GM19324 (cell line): ENCODE results near the gene ALDH8A1.

Experiments used
- ATAC-seq: cut with Tn5 transposase; IDR thresholded peaks from one replicate; pipeline ENCODE4 v1.9.1; 2021; ENCODE audit warnings: mild to moderate bottlenecking, moderate library complexity; ENCODE audit not compliant: unreplicated experiment, low FRiP score

The ALDH8A1 gene, protein sequence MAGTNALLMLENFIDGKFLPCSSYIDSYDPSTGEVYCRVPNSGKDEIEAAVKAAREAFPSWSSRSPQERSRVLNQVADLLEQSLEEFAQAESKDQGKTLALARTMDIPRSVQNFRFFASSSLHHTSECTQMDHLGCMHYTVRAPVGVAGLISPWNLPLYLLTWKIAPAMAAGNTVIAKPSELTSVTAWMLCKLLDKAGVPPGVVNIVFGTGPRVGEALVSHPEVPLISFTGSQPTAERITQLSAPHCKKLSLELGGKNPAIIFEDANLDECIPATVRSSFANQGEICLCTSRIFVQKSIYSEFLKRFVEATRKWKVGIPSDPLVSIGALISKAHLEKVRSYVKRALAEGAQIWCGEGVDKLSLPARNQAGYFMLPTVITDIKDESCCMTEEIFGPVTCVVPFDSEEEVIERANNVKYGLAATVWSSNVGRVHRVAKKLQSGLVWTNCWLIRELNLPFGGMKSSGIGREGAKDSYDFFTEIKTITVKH

DNA sequence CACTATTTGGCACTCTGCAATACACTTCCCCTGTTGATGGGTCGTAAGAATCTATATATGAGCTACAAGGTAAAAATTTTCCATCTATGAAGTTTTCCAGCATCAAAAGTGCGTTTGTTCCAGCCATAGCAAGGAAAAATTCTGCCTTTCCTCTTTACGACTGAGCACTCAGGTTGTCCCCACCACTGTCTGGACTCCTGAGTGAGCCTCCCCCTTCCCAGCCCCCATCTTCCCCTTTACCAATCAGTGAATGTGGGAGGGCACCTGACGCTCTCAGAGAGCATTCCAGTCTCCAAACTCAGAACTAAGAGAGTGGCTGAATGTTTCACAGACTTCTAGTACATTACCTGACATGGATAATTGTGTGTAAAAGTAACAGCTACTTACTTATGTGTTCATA lies at the start of gene ALDH8A1:
TSS of gene ALDH8A1 (minus strand) at position 175 of the 400 bp plus-strand sequence. CDS start at position 127, 48 bp downstream.
- no peak for ATAC-seq

DNA sequence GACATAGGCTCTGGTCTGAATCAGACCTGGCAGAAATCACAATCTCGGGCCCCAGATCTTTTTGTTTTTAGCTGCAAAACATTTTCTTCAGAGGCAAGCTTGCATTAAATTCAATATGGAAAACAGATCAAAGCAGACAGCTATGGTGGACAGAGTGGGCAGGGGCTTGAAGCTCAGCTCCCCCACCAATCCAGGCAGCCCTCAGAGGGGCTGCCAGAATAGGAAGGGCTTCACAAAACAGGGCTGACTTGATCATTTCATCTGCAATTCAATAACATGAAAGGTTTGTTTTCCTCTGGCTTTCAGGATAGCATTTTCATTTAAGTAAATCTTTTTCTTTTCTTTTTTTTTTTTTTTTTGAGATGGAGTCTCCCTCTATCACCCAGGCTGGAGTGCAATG lies 49.2 kb upstream of the ALDH8A1 start:
- ATAC-seq, result no peak

DNA sequence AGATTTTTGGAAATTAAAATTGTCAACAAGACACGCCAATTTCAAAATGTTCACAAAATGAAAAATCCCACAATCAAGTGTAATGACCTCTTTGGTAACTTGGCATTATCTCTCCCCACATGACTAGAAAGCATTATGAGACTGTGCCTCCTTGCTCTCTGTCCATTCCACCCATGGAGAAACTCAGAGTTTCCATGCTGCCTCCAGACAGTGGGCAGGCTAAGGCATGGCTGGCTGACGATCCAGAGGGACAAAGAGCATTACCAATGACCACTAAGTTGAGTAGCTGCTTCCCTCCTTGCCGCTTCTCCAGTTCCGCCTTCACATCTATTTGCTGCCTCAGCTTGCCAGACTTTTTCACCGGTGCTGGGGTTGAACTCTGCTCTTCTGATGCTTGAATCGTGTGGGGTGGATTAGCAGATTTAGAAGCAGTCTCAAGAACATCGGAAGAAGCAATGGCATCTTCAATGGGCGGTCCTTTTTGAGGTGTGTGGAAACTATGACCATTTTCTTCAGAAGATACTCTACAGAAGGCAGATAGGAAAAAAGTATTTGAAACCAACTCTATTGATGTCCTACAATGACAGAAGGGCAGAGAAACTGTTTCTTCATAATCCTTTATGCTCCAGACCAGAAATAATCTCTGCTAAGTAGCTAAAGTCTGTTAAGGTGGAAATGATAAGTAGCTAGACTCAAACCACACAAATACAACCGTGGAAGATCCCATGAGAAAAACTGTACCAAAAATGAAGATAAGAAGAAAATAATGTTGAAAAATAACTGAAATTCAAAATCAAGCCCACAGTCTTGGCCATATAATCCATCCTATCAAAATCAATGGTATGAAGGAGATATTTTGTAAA lies 47.5 kb upstream of the ALDH8A1 start:
- ATAC-seq, result no peak

DNA sequence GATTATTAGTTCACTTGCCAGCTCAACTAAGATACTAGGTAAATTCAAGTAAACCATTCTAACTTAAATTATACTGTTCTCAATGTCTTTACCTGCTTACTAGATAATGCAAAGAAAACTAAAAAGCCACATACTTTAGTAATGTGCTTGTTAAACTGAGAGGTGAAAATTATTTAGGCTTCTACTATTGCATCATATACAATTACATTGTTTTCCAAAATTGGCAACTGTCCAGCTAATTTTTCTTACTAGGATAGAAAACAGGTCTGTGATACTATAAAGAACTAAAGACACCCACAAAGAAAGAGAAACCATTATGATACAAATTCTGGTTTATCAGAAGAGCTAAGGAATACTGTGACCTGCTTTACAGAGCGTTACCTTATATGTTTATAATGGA lies 45.6 kb upstream of the ALDH8A1 start:
- no peak for ATAC-seq

DNA sequence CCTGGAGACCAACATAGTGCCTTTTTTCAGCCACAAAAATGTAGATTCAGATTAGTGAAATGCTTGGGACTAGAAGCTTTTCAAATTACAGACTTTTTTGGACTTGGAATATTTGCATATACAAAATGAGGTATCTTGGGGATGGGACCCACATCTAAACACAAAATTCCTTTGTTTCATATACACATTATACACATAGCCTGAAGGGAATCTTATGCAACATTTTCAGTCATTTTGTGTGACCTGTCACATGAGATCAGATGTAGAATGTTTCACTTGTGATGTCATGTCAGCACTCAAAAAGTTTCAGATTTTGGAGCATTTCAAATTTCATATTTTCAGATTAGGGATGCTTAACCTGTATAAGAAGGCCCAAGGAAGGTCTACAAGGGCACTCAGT lies 44.5 kb upstream of the ALDH8A1 start:
- ATAC-seq, result no peak

DNA sequence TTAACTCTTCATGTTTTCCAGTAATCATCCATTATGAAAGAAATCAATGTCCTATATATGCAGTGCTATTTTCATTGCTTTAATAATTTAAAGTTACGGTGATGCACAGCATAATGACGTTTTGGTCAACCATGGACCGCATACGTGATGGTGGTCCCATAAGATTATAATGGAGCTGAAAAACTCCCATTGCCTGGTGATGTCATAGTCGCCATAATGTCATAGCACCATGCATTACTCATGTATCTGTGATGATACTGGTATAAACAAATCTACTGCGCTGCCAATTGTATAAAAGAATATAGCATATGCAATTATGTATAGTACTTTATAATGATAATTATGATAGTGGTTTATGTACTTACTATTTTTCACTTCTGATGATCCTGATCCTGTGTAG lies 42.3 kb upstream of the ALDH8A1 start:
- ATAC-seq, result no peak

DNA sequence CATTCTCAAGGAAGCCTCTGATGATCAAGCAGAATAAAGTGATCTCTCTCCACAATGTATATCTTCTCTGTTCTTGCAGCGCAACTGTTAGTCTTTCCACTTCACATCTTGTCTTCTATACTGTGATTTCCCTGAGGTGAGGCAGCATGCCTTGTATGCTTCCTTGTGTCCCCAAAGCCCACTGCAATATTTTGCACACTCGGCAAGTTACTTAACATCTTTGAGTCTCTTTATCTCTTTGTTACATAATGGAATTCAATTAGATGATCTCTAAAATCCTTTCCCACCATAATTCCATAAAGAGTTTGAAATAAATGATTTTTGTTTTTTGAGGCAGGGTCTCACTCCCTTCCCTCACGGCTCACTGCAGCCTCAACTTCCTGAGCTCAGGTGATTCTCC lies 40.4 kb upstream of the ALDH8A1 start:
- ATAC-seq, result no peak

DNA sequence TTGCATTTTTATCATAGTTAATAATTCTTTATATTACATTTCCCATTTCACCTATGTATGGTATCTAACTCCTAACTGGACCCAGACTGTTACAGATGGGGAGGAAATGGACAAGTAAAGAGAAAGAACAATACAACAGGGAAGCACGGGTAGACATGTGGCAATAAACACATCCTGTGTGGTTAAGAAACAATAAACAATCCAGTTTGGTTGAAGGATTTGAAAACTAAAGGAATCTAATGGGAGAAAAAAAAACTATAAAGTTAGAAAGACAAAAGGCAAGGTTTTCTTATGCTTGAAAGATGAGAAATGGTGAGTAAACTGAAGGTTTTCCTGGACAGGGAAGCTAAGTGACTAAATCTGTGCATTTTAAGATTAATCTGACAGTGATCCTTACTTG lies 34.9 kb upstream of the ALDH8A1 start:
- no peak for ATAC-seq

DNA sequence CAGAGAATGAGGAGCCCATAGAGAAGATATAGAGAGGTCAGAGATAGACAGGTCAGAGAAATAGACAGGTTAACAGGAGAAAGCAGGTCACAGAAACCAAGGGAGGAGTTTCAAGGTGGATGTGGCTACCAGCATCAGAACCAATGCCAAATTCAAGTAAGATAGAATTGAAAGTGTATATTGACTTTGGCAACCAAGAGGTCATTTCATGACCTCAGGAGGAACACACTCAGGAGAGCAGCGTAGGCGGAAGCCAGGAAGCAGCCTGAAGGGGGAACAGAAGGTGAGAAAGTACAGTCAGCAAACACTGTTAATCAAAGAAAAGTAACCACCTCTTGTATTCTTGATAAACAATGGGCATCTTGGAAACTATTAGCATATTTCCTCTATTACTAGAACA lies 33.9 kb upstream of the ALDH8A1 start:
- no peak for ATAC-seq

DNA sequence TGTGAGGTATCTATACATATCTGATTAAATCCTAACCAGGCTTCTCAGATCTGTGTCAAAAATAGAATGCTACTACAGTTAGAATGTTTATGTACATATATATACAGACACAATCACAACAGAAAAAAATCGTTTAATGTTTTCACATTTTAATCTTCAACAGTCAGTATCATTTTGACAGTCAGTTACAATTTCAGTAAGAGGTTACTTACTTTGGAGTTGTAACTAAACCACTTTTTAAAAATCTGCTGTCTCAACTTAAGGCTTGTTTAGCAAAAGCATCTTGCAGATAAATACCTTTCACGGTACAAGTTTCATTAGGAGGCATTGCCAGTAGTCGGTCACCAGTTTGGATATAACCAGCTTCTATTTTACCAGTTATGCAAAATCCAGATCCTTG lies 32.3 kb upstream of the ALDH8A1 start:
- ATAC-seq, result no peak

DNA sequence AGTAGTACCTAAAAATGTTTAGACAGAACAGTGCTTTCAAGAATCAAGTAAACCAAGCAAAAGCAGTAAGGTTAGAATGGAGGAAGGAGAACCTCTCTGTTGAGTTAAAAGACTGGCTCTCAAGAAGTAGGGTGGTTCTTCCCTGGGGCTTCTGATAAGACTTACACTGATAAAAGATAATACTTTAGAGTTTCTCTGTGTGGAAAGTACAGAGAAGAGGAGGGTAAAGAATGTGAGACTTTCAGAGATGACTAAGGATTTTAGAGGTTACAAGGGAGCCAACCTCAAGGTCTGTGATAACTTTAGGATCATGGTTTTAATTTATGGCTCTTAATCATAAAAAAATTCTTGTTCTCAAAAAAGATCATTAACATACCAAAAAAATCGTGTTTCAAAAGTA lies 30.9 kb upstream of the ALDH8A1 start:
- no peak for ATAC-seq

DNA sequence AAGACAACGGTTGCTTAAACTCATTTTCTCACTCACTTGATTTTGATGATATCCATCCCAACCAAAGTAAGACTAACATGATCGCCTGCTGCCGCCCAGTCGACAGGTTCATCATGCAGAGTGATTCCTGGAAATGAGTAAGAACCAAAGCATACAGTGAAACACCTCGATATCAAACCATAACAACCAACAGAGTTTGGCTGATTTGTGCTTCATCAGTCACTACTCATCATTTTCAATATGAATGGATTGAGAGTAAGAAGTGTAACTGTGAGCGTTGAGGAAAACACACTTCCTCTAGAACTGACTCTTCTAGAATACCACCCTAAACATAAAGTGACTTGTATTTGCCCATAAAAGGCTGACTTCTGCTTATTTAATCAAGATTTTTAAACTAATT lies 29.2 kb upstream of the ALDH8A1 start:
- no peak for ATAC-seq

DNA sequence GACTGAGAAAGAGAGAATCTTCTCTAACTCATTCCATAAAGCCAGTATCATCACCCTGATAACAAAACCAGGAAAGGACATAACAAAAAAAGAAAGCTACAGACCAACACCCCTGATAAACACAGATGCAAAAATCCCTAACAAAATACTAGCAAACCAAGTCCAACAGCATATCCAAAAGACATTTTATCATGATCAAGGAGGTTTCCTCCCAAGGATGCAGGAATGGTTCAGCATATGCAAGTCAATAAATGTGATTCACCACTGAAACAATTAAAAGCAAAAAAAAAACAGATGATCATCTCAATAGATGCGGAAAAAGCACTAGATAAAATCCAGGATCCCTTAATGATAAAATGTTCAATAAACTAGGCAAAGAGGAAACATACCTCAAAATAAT lies 24.5 kb upstream of the ALDH8A1 start:
- no peak for ATAC-seq

DNA sequence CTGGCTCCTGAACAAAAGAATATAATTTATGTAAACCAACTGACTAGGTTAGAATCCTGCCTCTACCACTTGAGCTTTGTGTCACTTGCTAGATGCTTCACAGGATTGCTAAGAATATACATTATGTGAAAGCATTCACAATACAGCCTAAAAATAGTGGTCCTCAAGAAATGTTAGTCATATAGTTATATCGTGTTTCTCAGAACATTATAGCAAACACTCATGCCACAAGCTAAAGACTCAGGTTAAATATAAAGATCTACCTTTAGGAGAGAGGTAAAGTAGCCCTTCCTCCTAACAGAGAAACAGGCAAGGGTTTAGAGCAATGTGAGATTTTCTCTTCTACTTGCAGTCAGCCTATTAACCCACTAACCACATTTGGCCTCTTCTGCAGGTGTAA lies 17.8 kb upstream of the ALDH8A1 start:
- no peak for ATAC-seq

DNA sequence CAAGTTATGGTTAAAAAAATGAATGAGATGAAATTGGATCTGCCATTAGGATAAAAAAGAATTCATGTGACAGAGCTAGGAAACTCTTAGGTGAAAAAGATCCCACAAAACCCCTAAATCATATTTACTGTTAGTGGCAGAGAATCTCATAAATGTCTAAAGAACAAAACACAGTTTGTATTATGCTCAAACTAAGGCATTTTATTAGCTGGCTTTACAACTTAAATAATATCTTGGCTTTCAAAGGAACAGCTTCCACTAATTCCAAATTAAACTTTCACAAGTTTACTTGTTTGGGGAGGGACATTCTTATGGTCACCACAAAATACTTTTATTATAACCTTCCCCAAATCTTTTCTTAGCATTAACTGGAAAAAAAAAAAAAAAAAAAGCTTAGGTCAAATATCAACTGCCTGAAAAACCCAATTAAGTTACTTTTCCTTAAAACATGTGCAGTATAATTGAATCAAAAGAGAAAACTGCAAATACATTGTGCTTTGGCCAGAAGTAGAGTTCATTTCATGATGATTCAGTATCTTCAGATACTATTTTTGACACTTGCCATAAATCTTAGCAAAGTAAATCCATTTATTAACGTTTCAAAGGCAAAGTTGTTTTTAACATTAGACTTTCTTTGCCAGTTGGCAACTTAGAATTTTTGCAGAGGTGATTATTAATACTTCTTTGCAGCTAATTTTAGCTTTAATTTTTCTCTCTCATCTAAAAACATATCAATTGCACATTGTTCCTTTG lies 14.7 kb upstream of the ALDH8A1 start:
- ATAC-seq, result no peak

DNA sequence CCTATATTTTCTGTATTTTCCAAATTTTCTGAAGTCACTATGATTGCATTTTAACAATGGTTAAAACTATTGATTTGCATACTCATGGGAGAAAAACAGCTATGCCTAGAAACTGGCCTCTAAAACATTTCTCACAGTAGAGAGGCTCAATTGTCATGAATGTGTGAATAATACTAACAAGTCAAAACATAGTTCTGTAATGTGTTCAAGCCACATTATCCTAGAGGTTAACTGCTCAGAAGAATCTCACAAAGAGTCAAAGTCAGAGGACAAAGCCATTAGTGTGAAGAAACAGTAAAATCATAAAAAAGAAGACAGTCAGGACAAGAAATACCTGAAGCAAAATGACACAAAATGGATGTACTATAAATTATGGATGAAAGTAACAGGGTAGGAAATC lies 12.5 kb upstream of the ALDH8A1 start:
- ATAC-seq, result no peak

DNA sequence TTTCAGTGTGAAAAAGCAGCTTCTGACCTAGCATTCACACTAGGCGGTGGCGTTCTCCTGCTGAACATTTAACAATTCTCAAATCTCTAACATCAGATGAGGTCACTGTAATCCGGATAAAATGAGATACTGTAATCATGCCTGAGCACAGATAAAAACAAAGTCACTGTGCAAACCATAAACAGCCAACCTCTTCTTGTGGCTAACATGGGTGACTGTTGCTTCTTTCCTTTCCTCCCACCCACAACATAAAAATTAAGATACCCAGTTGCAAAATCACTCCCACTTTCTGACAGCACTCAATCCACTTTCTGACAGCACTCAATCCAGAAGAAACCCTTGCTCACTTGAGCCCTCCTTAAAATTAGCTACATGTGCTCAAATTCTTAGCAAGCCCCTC lies 11.5 kb upstream of the ALDH8A1 start:
- no peak for ATAC-seq

DNA sequence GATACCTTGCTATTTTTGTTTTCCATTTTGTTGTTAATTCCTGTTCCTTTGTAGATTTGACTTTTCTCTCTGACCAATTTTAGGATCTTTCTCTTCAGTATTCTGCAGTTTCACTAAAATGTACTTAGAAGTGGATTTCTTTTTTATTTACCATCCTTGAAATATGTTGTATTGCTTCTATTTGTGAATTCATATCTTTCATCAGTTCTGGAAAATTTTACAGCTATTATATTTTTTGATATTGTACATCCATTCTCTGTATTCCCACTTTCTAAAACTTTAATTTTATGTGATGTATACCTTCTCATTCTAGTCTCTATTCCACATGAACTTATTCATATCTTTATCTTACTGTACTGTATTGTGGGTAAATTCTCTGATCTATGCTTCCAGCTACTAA lies 9.7 kb upstream of the ALDH8A1 start:
- ATAC-seq, result no peak

DNA sequence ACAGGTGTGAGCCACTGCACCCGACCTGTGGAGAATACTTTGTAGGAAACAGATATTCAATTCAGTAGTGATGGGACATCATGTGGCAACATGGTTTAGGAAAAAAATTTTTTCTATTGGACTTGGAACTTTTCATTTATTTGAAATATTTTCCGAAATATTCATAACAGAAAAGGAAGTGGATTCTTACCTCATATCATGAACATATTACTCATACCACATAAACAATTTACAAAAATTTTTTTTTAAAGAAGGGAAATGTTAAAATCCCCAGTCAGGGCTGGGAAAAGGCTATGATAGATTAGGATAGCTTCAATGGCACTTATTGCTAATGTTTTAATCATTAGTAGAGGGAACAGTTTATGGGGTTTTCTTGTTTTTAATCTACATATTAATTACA lies 6.8 kb upstream of the ALDH8A1 start:
- no peak for ATAC-seq

DNA sequence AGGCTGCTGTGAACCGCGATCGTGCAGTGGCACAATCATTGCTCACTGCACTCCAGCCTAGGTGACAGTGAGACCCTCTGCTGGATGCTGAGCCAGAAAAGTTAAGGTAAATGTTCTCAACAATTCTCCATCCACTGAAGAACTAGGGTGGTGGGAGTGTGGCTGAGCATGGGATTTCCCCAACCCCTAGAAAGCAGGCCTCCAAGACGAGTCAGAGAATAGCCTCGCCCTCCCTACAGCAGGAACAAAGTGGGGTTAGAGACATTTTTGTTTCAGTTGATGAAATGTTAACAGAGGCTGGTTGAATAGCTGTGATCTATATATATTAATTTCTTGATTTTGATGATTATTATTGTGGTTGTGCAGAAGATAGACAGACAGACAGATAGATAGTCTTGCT lies 6.1 kb upstream of the ALDH8A1 start:
- no peak for ATAC-seq
